PC-3 (cell line): Measurements from ENCODE around the gene NT5DC3.

Experiments used
- CTCF ChIP-seq: fragments of 300-600 bp; sonication (generic); conservative IDR thresholded peaks from 2 replicates; pipeline ENCODE4 v1.5.1; 2017; ENCODE audit warnings: antibody characterized with exemption, low read depth, mild to moderate bottlenecking, low read length
- EZH2 ChIP-seq: fragments of 300-600 bp; sonication (generic); IDR thresholded peaks from one replicate; pipeline ENCODE4 v1.6.1; 2017; ENCODE audit warnings: antibody characterized with exemption, mild to moderate bottlenecking, low read length; ENCODE audit not compliant: unreplicated experiment
- EZH2phosphoT487 ChIP-seq: fragments of 300-600 bp; sonication (generic); IDR thresholded peaks from 2 replicates; pipeline ENCODE4 v1.6.1; 2018; ENCODE audit warnings: mild to moderate bottlenecking, antibody characterized with exemption, low read length, borderline replicate concordance

DNA sequence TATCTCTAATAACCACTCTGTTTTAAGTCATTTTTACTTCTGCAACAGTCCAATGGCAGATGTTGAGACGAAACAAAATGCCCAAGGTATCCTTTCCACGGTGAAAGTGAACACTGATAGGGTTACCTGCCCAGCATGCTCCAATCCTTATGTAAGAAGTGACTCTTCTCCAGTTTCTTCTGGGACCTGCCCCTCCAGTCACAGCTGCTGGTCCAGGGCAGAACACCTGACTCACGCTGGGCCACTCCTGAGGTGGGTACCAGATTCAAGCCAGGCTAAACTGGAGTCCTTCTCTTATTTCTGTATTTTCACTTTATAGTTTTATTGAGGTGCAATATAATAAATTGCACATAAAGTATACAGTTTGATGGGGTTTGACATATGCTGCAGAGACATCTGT lies 16.7 kb downstream of the NT5DC3 start:
- TF ChIP-seq CTCF, result no peak
- TF ChIP-seq EZH2, result no peak
- no peak for TF ChIP-seq EZH2phosphoT487
